KG1 (cell line): ENCODE measurements around the gene DGCR8.

Experiments used
- DNase-seq: peaks from one replicate; lab custom pipeline; 2025; lab: John Stamatoyannopoulos, UW

Gene DGCR8

DNA sequence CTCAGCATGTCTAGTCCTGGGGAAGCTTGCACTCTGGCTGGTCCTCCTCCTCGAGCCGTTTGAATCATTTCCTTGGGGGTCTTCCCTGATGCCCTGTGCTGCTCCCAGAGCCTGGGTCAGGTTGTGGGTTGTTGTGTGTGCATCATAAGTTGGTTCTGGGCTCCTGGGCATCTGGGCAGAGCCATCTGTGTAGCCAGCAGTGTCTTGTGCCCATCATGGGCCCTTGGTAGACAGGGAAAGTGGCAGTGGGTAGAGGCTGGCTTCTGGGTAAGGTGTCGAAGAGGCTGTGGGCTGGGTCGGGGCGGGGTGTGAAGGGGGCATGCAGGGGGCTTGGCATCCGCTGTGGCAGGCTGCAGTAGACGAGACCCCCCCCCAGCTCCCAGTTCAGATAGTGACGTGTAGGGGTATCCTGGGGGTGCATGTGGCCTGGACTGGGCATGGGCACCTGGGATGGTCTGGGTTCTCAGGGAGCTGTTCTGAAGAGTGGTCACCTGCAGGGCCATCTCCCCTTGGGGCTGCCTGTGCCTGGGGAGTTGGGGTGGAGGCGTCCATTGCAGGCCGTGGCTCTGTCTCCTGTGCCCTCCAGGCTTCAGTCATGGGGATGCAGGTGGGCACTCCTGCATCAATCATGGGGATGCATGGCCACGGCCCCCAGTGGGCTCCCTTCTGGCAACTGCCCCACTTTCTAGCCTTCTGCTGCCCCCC is 44.2 kb downstream of the DGCR8 start:
- DNase-seq, result no peak

DNA sequence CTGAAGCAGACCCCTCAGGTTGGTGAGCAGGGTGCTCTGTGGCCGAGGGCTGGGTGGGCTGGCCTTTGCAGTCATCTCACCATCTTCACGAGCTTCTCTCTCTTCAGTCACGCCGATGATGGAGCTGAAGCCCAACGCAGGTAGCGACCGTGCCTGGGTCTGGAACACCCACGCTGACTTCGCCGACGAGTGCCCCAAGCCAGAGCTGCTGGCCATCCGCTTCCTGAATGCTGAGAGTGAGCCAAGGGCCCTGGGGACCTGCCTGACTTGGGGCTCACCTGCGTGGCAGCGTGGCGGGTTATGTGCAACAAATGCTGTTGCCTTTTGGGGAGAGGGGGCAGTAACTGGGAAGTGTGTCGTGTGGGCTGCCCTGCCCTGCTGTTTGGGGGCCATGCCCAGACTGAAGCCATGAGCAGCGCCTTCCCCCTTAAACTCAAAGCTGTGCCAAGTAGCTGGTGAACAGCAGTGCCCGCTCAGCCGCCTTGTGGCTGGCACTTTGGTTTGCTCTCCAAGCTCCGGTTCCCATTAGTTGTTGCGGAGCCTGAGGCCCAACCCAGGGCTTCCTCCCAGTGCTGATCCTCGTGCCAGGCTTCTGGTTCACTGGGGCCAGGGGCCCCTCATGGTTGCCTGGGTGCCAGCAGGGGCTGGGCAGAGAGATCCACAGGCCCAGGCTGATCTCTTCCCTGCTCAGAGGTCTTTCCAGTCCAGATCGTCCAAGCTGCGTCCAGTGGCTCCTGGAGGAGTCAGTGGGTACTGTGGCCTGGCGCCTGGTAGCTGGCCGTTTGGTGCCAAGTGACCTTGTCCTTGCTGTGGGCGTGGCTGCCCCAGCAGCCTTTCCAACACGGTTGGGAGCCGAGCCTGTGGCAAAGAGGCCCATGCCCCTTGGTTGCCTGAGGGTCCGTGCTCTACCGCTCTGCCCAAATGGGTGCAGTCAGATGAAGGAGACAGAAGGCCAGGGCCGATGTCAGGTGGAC is 45.4 kb downstream of the DGCR8 start:
- no peak for DNase-seq

DNA sequence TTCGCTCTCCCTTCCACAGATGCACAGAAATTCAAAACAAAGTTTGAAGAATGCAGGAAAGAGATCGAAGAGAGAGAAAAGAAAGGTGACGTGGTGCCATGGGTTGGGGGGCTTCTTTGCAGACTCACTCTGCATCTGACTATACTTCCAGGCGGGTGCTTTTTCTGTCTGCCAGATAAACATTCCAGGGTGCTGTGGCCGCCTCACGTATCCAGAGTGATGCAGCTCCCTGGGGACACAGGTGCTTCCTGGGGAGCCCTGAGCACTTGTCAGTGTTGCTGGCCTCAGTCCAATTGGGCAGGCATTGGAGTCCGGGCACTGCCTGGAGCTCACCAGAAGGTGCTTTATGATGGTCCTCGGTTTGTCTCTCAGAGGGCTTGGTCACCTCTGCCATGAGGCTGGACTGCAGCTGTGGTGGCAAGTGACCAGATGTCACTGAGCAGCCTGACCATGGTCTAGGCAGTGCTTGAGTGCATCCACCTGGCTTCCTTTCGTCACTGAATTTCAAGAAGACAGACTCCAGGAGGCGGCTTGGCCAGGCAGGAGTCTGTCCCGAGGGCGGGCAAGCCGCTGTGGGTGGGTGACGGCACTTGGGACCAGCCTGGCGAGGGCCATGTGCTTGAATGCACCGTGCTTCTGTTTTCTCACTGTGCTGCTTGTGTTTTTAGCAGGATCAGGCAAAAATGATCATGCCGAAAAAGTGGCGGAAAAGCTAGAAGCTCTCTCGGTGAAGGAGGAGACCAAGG is 46.4 kb downstream of the DGCR8 start:
- DNase-seq, result no peak

DNA sequence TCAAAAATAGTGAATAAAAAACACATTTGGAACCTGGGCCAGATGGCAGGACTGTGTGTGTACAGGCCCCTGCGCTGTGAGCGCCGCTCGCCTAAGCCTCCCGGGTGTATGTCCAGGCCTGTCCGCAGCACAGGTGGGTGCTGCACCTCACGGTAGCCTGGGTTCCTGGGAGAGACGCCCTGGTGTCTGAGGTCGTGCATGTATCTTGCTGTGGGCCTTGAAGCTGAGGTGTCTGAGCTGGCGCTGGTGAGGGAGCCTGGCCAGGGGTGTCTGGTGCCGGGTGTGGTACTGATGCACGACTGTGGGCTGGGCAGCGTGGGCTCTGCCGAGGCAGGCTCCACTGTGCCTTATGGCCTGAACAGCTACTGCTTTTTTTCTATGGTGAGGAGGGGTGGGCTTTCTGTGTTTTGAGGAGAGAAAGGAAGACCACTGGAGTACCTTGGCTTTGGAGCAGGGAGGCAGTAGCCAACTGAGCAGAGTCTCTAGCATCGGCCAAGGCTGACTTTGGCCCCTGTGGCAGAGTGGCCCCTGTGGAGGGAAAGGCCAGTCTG is 47.4 kb downstream of the DGCR8 start:
- no peak for DNase-seq

DNA sequence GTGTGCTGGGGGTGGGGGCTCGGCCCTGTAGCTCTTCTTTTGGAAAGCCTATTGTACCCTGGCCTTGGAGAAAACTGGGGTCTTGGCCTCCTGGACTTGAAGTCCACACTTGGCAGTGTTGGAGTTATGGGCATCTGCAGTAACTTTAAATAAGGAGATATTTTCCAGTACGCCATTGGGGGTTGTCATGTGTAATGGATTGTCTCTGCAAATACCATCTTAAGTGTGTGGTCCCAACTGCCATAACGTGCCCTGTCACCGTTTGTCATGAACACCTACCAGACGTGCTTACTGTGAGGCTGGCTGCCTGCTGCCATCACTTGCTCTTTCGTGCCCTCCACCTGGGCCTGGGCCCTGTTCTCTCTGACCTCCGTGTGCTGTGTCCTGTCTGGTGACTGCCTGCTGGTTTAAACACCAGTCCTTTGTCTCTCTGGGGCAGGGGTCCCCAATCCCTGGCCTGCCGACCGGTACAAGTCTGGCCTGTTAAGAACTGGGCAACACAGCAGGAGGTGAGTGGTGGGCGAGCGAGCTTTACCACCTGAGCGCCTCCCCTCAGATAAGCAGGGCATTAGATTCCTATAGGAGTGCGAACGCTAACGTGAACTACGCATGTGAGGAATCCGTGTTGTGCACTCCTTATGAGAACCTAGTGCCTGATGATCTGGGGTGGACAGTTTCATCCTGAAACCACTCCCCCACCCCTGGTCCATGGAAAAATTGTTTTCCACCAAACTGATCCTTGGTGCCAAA is 48.0 kb downstream of the DGCR8 start:
- no peak for DNase-seq

DNA sequence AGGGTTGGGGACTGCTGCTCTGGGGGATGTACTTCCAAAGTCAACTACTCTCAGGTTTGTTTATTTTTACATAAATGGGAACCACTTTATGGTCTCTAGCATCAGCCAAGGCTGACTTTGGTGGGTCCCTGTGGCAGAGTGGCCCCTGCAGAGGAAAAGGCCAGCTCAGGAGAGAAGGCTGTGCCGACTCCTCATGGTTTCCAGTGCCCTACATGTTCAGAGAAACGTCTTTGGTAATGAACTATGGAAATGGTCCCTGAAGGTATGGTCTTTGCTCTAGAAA is 48.5 kb downstream of the DGCR8 start:
- no peak for DNase-seq

DNA sequence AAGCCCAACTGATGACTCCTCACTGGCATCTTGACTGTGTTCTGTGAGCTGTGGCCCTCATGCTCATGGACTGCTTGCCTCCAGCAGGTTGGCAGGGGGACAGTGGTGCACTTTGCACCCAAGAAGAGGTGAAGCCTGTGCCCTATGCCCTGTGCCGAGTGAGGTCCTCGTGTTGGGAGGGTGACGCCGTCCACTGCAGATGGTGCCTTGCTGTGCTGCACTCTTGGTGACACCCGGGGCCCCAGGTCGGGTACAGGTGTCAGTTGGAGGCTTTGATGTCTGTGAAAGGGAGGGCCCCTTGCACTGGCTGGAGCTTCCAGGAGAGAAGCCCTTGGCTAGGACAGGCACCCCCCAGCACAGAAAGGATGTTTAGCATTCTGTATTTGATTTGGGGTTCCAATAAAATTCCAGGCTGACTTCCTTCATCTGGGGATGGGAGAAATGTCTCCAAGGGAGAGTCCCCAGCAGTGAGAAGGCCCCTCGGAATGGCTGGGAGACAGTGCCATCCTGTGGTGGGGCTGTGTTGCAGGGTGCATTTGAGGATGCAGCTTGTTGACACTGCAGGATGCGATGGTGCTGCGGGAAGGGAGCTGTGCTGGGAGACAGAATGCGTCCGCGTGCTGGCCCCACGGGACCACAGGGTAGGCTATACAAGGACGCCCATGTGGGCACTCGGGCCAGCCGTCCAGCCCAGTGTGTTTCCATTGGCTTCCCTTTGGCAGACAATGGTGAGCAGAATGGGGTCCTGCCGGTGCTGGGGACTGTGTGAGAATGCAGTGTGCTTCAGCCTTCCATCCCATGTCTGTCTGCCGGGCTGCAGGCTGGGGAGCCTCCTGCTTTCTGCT is 49.1 kb downstream of the DGCR8 start:
- DNase-seq, result no peak

DNA sequence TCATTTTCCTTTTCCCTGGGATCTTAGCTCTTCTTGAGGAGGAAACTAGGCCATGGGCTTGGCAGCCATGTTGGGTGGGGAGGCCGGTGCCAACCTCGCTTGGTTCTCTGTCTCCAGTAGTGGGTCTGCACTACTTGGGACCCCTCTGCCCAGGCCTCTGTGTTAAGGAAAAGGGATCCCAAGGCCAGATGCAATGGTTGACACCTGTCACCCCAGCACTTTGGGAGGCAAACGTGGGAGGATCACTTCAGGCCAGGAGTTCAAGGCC is 49.6 kb downstream of the DGCR8 start:
- DNase-seq, result no peak

DNA sequence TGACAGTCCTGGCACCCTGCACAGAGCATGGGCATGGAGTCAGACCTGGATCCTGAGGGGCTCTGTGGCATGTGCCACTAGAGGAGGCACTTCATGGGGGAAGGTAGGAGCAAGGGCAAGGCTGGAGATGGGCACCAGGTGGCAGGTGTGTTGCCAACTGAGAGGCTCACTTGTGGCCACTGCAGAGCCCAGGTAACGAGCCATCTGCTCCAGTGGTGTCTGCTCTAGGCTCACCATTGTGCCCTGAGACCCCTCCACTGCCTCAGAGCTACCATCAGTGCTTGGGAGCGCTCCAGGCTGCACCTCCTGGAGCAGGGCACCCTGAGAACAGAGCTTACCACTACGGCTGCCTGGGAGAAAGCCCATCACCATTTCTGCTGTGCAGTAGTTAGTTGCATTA is 50.3 kb downstream of the DGCR8 start:
- peak; percentile 13 for DNase-seq

DNA sequence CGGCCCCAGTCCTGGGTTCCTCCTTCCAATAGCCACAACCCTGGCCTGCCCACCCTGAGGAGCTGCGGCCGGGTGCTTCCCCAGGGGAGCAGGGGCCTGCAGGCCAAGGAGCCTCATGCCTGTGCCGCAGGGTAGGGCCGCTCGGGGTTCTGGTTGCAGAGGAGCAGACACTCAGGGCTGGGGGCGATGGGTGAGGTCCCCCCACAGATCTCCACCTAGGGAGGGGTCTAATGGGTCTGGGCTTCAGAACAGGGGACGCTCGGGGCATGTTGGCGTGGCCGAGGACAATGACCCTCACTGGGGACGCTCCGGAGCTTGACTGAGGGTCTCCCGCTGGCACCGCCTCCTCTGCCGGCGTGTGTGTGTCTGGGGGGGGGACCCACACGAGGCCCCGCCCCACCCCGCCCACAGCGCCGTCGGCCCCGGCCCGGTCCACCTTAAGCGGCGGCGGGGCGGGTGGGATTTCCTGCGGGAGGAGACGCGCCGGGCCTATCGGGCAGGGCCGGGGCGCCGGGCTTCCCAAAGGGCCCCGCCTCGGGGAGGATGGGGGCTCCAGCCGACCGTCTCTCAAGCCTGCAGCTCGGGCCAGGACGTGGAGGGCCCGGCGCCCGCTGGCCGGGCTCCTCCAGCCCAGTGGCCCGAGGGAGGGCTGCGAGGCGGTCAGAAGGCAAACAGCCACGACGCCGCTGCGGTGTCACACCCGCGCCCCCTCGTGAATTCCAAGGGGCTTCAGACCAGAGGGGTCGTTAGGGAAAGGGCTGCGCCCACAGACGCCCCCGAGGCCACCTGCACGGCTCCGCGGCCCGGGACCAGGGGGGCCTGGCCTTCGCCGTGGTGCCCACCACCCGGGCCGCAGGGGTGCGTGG is 50.9 kb downstream of the DGCR8 start:
- DNase-seq, result peak; percentile 64

DNA sequence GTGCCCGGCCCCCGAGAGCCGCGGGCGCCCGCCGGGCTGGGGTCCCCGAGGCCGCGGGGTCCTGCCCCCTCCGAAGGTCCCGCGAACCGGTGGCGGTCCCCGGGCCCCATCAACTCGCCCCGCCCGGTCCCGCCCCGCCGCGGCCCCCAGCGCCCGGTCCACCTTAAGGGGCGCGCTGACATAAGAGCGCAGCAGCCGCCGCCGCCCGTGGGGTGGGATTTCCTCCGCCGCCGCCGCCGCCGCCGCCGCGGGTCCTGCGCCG is 51.5 kb downstream of the DGCR8 start, which contains the start of gene ZDHHC8:
ZDHHC8 (plus strand) TSS at position 208 of the 262 bp plus-strand sequence. CDS start 144 bp downstream, outside the sequence.
- no peak for DNase-seq

DNA sequence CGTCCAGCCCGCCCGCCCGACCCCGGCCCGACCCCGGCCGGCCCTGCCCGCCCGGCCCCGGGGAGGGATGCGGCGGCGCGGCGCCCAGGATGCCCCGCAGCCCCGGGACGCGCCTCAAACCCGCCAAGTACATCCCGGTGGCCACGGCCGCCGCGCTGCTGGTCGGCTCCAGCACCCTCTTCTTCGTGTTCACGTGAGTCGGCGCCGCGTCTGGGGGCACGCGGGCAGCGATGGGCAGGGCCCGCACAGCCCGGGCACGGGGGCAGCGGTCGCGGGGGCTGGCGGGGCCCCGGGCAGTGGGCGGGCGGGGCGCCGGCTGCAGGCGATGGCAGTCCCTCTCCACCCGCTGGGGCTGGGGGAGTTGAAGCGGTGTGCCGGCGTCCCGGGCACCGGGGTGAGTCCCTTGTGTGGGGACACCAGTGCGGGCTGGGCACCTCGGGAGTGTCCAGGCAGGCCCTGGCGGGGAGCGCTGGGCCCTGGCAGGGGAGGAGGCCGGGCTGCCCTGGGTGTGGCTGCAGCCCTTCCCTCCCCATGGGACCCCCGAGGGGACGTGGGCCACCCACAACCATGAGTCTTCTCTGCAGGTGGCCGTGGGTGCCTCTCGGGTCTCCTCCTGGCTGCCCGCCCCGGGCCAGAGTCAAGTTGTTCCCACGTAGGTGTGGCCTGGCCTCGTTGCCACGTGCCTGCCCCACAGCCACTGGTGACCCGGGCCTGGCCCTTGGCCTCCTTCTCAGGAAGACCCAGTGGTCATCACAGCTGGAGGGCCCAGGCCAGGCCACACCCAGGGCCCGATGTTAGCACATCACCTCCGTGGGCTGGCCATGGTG is 52.0 kb downstream of the DGCR8 start:
- no peak for DNase-seq

DNA sequence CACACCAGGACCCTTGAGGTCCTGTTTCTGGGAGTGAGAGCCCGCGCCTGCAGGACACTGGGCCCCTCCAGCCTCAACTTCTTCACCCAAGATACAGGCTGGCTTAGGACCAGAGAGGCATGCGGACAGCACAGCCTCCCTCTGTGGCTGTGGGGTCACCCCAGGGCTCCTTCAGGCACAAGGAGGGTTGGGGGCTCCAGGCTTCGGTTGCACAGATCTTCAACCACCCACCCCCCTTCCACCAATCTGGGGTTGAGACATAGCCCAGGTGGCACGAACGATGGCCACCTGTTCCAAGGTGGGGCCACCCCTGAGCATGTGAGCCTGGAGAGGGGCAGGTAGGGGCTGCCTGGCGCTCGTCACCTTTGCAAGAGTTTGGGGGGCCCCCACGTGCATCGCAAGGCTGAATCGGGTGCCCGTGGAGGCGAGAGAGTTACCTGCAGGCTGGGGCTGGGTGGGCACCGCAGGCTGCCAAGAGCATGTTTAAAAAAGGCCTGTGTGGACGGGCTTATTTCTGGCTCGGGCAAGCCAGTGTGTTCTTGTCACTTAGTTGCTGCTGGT is 52.7 kb downstream of the DGCR8 start:
- no peak for DNase-seq

DNA sequence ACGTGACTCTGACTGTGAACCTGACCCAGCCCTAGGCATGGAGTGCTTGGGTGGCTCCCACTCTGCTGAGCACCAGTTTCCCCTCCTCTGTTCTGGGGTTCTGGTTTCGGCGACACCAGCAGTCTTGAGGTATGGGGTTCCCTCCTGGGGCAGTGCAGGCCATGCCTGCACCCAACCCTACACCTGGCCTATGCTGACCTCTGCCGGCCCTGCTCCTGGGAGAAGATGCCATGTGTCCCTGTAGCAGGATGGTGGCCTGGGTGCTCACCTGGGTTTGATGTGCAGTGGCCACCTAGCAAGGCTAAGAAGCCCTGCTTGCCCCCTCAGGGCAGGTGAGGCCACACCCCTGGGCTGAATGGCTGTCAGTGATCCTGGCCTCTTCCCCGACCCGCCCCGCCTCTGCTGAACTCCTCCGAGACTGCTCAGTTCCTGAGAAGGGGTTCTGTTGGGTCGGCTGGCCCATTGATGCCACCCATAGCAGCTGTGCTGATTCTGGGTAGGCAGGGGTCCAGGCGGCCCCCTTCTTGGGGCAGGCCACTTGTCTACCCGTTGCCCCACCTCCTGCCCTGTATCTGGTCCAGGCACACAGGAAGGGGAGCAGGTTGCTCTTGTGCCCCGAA is 54.0 kb downstream of the DGCR8 start:
- no peak for DNase-seq

DNA sequence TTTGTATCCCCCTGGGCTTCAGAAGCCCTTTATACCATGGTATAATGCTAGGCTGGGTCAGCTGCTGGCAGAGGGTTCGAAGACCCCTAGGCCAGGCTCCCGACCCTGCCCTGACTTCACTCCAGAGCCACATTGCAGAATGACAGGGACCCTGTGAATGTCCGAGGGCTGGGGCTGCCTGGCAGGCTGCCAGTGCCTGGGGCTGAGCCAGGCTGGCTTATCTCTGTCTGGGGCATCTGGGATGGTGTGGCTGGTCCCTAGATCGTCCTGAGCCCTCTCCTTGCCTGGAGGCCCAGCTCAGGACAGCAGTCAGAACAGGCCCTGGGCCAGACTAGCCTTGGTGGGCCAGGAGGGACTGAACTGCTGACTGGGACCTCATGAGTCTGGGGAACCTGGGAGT is 55.2 kb downstream of the DGCR8 start:
- DNase-seq, result no peak

DNA sequence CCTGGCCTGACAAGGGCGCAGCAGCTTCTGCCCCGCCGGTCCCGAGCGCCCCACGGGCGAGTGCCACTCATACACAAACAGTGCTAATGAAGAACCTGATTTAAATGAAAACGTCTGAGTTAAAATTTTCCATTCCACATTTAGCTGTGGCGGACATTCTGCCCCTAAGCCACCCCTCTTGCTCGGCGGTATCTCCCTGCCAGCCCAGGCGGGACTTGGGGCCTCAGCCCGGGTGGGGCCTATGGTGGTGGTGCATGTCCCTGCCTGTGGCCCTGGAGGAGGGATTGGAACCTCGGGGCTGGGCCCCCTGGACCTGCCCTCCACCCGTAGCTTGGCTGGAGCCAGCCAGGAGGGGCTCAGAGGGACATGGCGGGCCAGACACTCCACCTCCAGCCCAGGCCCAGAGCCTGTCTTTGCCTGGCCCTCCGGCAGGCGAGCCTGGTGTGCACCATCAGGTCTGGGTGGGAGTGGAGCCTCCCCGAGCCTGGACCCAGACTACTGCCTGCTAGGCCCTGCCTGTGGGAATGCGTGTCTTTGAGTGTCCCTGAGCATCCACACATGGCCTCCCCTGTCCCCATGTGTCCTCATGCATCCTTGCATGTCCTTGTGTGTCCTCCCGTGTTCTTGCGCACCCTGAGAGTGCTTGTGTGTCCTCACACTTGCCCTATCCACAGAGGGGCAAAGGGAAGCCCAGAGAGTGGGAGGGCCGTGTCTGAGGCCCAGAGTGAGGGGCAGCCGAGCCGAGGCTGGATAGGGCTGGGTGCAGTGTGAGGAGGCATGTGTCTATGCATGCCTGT is 56.0 kb downstream of the DGCR8 start:
- no peak for DNase-seq

DNA sequence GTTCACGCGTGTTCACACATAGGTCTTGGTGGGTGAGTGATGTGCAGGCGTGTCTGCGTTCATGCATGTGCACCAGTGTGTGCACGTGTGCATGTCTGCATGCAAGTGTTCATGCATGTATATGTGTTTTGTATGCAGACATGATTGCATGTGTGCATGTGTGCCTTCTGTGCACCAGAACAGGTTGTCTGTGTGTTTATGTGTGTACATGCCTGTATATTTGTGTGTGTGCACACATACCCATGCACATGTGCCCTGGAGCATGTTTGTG is 56.5 kb downstream of the DGCR8 start:
- DNase-seq, result no peak

DNA sequence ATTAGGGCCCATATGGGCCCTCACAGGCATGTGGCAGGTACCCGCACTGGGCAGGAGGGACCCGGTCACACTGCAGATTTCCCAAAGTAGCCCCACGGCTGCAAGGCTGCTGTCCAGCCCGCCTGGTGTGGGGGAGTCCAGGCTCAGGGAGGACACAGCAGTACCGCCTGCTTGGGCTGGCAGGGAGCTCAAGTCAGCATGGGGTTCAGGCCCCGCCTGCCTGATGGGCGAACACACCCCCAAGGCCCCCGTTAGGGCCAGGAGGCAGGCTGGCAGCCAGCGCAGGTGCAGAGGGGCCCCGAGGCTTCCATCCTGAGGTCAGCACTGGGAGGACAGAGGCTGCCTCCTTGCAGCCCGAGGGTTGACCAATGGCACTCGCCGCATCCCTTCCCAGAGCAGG is 57.1 kb downstream of the DGCR8 start:
- no peak for DNase-seq
